MCF 10A (cell line): ENCODE results near the gene EPB41L1. TPM values are rescaled to one million over a fixed set of nuclear protein-coding genes. Genes with fewer than 3 reads are reported as not detected.

Source experiments
- BruUV-seq: library from RNA; stranded (reverse); fragments of 400-500 nt; replicated peaks from 2 replicates; lab custom pipeline; 2021; lab: Mats Ljungman, UMichigan
- CTCF ChIA-PET: fragments of 300-600 bp; sonication (Branson Sonifier 250); formaldehyde crosslinking; extraction: SDS; loops from one replicate; lab custom pipeline; 2021; ENCODE audit warnings: antibody characterized with exemption, inconsistent platforms; lab: Yijun Ruan, JAX
- POLR2A ChIA-PET: fragments of 300-600, 350-650 bp; sonication (Branson Sonifier 250); formaldehyde crosslinking; extraction: SDS; loops from one replicate; lab custom pipeline; 2020; ENCODE audit warnings: antibody characterized with exemption, inconsistent platforms; lab: Yijun Ruan, JAX
- DNase-seq: peaks from one replicate; pipeline ENCODE4 v3.0.0-alpha.2; 2018; ENCODE audit not compliant: unreplicated experiment
- H3K27ac Mint-ChIP-seq: one replicate; pipeline ENCODE4 v1.8.0; 2022; ENCODE audit warnings: mild to moderate bottlenecking, low read depth, mixed read lengths; ENCODE audit not compliant: unreplicated experiment
- H3K27me3 Mint-ChIP-seq: one replicate; pipeline ENCODE4 v1.8.0; 2022; ENCODE audit warnings: mixed read lengths; ENCODE audit not compliant: insufficient read depth, unreplicated experiment
- H3K36me3 Mint-ChIP-seq: one replicate; pipeline ENCODE4 v1.8.0; 2022; ENCODE audit warnings: mild to moderate bottlenecking, moderate library complexity, mixed read lengths; ENCODE audit not compliant: insufficient read depth, unreplicated experiment
- H3K4me1 Mint-ChIP-seq: one replicate; pipeline ENCODE4 v1.8.0; 2022; ENCODE audit warnings: mixed read lengths; ENCODE audit not compliant: insufficient read depth, unreplicated experiment
- H3K4me3 Mint-ChIP-seq: one replicate; pipeline ENCODE4 v1.8.0; 2022; ENCODE audit warnings: mild to moderate bottlenecking, moderate library complexity, mixed read lengths; ENCODE audit not compliant: unreplicated experiment
- H3K9me3 Mint-ChIP-seq: one replicate; pipeline ENCODE4 v1.8.0; 2022; ENCODE audit warnings: mixed read lengths; ENCODE audit not compliant: unreplicated experiment
- CTCF ChIP-seq: fragments of 200-600 bp; IDR thresholded peaks from one replicate; pipeline ENCODE4 v1.8.0; 2022; ENCODE audit warnings: antibody characterized with exemption, mild to moderate bottlenecking; ENCODE audit not compliant: unreplicated experiment
- intact Hi-C: fragments of 100-400 bp; cut with micrococcal nuclease; formaldehyde crosslinking; loops from 2 replicates; pipeline ENCODE4 v1.14.1; 2022
- total RNA-seq: library from RNA; stranded (reverse); gene quantifications from 2 replicates; pipeline ENCODE4 v1.2.3, GENCODE V29; 2022

EPB41L1 gene
- total RNA-seq, 1 experiment from 2014 or later, result 10.1 TPM

GRCh38 chr20:36271639-36272546 is 117.4 kb downstream of the EPB41L1 start:
- no peaks in the 10 kb centered on the region for H3K4me1 Mint-ChIP-seq
- BruUV-seq, result no TSS peak
- H3K36me3 Mint-ChIP-seq, result no peaks in the 10 kb centered on the region
- peaks cover 20% of the 10 kb centered on the region for H3K27me3 Mint-ChIP-seq
- no peaks in the 10 kb centered on the region for H3K9me3 Mint-ChIP-seq
- no peak for TF ChIP-seq CTCF
- intact Hi-C loops, result no loop called here
- ChIA-PET CTCF (interaction anchor here (0.6 to 5.3 kb wide), 4 partner anchors 70 to 688 kb away, joined by 3 to 45 read pairs (median 3); no protein-coding TSS in a partner anchor), POLR2A (interaction anchor here (1.3 kb wide), 1 partner anchor 9 kb away, joined by 3 read pairs; no protein-coding TSS in a partner anchor)
- no peak for DNase-seq
- no peak overlapping the region for H3K27ac Mint-ChIP-seq
- H3K4me3 Mint-ChIP-seq, result no peak overlapping the region

- POLR2A ChIA-PET, result interaction anchor here (1.3 kb wide), 1 partner anchor 8 kb away, joined by 3 read pairs; no protein-coding TSS in a partner anchor
- no peaks in the 10 kb centered on the region for H3K9me3 Mint-ChIP-seq
- no peak for TF ChIP-seq CTCF
- BruUV-seq, result no TSS peak
- H3K27ac Mint-ChIP-seq, result no peak overlapping the region
- H3K4me3 Mint-ChIP-seq, result no peak overlapping the region
- CTCF ChIA-PET, result interaction anchor here (0.6 to 5.3 kb wide), 9 partner anchors 9 to 316 kb away, joined by 3 to 45 read pairs (median 3); no protein-coding TSS in a partner anchor
- intact Hi-C loops, result no loop called here
- no peaks in the 10 kb centered on the region for H3K36me3 Mint-ChIP-seq
- peaks cover 28% of the 10 kb centered on the region for H3K27me3 Mint-ChIP-seq
- no peaks in the 10 kb centered on the region for H3K4me1 Mint-ChIP-seq
- no peak for DNase-seq
These were observed 118.1 kb downstream of the EPB41L1 start for GRCh38 chr20:36272547-36273220.

GRCh38 chr20:36273414-36274180 is 119.1 kb downstream of the EPB41L1 start:
- intact Hi-C loops, result no loop called here
- H3K4me1 Mint-ChIP-seq, result no peaks in the 10 kb centered on the region
- H3K4me3 Mint-ChIP-seq, result no peak overlapping the region
- DNase-seq, result peak; percentile 39
- peak; percentile 24 for TF ChIP-seq CTCF
- H3K9me3 Mint-ChIP-seq, result no peaks in the 10 kb centered on the region
- no peak overlapping the region for H3K27ac Mint-ChIP-seq
- no peaks in the 10 kb centered on the region for H3K36me3 Mint-ChIP-seq
- ChIA-PET POLR2A (no interaction called here), CTCF (interaction anchor here (0.6 to 5.3 kb wide), 13 partner anchors 9 to 544 kb away, joined by 3 to 45 read pairs (median 3); no protein-coding TSS in a partner anchor)
- H3K27me3 Mint-ChIP-seq, result peaks cover 37% of the 10 kb centered on the region
- no TSS peak for BruUV-seq
